Breast epithelium (tissue), 4 donors: ENCODE measurements around the gene ZNF490. TPM values are rescaled to one million over a fixed set of nuclear protein-coding genes. Genes with fewer than 3 reads are reported as not detected.
A peak's percentile ranks its signal among the peaks of the same experiment; 100 is the strongest.

Experiments
- DNase-seq, 2 donors: peaks; one replicate each; pipeline ENCODE4 v3.0.0-alpha.2; 2019; ENCODE audit warnings: low spot score in 2 of 2
- H3K27ac ChIP-seq, 2 donors: fragments of 200-600 bp; sonication (generic) in 1 of 2; one replicate each; pipeline ENCODE4 v1.5.1; 2016 to 2019; ENCODE audit warnings: mild to moderate bottlenecking in 1 of 2
- H3K27me3 ChIP-seq, 2 donors: fragments of 200-600 bp; sonication (generic) in 1 of 2; one replicate each; pipeline versions ENCODE4 v1.5.1 to v1.6.0; 2017 to 2019; ENCODE audit warnings: control low read depth in 1 of 2, mild to moderate bottlenecking in 1 of 2
- H3K36me3 ChIP-seq: fragments of 200-600 bp; one replicate; pipeline ENCODE4 v1.5.1; 2019
- H3K4me1 ChIP-seq, 2 donors: fragments of 200-600 bp; sonication (generic); one replicate each; pipeline ENCODE4 v1.5.1; 2016 to 2019; ENCODE audit warnings: control low read depth in 1 of 2
- H3K4me3 ChIP-seq, 3 donors: fragments of 200-600 bp; sonication (generic); 1 replicate in 2 of 3; 2 replicates in 1 of 3; pipeline ENCODE4 v1.5.1; 2016 to 2019; ENCODE audit warnings: mild to moderate bottlenecking in 3 of 3, moderate library complexity in 2 of 3
- H3K9me3 ChIP-seq, 2 donors: fragments of 200-600 bp; sonication (generic) in 1 of 2; one replicate each; pipeline ENCODE4 v1.5.1; 2016 to 2019; ENCODE audit warnings: control low read depth in 1 of 2
- POLR2A ChIP-seq: fragments of 450-650 bp; IDR thresholded peaks from one replicate; pipeline ENCODE4 v1.6.1; 2016; ENCODE audit warnings: antibody characterized with exemption, mild to moderate bottlenecking, moderate library complexity
- POLR2AphosphoS5 ChIP-seq, 3 donors: sonication (generic); formaldehyde crosslinking; IDR thresholded peaks; one replicate each; pipeline ENCODE4 v1.6.1; 2017; ENCODE audit warnings: antibody characterized with exemption in 3 of 3
- intact Hi-C: fragments of 100-400 bp; cut with DNase I; formaldehyde crosslinking; loops from one replicate; pipeline ENCODE4 v1.15.1; 2023; ENCODE audit warnings: low total_unique reads
- total RNA-seq, 3 donors: library from RNA; depleted of rRNA; stranded (reverse); fragments of >200 nt; gene quantifications; one replicate each; pipeline ENCODE4 v1.1.0, GENCODE V29; 2016
- TF ChIP-seq, protein P1 (sequence below), 3 donors: fragments of 450-650 bp; IDR thresholded peaks; one replicate each; pipeline ENCODE4 v1.5.1; 2016 to 2017; ENCODE audit warnings: antibody characterized with exemption in 3 of 3, mild to moderate bottlenecking in 3 of 3, moderate library complexity in 3 of 3

The ZNF490 gene
- total RNA-seq, 3 donors from 2014 or later = 5.6 to 7.9 (median 7.0) TPM

DNA sequence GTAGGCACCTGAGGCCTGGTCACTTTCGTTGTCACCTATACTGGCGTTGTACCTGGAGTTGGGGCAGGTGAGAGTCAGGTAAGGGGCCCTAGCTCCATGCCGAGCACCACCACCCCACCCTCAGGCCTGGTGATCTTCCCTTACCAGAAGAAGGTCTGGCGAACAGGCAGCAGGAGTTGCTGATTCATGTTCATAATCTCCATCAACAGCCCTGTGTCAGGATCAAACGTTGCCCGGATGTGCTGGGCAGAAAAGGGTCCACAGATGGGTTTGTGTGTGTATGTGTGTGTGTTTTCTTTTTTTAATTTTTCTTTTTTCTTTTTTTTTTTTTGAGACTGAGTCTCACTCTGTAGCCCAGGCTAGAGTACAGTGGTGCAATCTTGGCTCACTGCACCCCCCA is 41.6 kb upstream of the ZNF490 start:
- Histone ChIP-seq H3K9me3 (no peaks in the 10 kb centered on the region), H3K4me1 (peaks cover 0 to 8% of the 10 kb centered on the region in 2 donors), H3K4me3 (no peak overlapping the region), H3K27me3 (no peaks in the 10 kb centered on the region), H3K27ac (no peak overlapping the region), H3K36me3 (no peaks in the 10 kb centered on the region)
- intact Hi-C loops = no loop called here
- DNase-seq = no peak
- TF ChIP-seq POLR2AphosphoS5 (IDR thresholded peaks at IDR 0.05) = no peak
- no peak for TF ChIP-seq POLR2A
- TF ChIP-seq, protein P1, sequence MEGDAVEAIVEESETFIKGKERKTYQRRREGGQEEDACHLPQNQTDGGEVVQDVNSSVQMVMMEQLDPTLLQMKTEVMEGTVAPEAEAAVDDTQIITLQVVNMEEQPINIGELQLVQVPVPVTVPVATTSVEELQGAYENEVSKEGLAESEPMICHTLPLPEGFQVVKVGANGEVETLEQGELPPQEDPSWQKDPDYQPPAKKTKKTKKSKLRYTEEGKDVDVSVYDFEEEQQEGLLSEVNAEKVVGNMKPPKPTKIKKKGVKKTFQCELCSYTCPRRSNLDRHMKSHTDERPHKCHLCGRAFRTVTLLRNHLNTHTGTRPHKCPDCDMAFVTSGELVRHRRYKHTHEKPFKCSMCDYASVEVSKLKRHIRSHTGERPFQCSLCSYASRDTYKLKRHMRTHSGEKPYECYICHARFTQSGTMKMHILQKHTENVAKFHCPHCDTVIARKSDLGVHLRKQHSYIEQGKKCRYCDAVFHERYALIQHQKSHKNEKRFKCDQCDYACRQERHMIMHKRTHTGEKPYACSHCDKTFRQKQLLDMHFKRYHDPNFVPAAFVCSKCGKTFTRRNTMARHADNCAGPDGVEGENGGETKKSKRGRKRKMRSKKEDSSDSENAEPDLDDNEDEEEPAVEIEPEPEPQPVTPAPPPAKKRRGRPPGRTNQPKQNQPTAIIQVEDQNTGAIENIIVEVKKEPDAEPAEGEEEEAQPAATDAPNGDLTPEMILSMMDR (IDR thresholded peaks at IDR 0.05) = no peak

DNA sequence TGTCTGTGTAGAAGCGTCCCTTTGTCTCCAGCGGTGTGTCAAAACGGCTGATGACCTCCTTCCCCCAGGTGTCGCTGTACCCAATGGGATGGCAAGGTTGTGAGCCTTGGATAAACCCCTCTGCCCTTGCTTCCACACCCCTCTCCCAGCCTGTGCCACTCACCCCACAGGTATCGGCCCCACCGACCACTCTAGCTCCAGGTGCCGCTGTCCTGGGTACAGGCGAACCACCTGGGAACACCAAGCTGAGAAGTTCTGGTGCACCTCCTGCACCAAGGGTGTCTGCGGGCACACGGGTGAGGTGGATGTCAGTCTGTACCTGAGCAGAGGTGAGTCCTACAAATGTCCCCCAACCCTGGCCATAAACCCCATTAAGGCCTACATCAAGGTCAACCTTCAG is 39.3 kb upstream of the ZNF490 start:
- Histone ChIP-seq H3K9me3 (no peaks in the 10 kb centered on the region), H3K27me3 (no peaks in the 10 kb centered on the region), H3K4me1 (peaks cover 0 to 8% of the 10 kb centered on the region in 2 donors), H3K36me3 (no peaks in the 10 kb centered on the region), H3K27ac (no peak overlapping the region), H3K4me3 (no peak overlapping the region)
- TF ChIP-seq POLR2A = no peak
- TF ChIP-seq POLR2AphosphoS5 (IDR thresholded peaks at IDR 0.05) = no peak
- TF ChIP-seq, protein P1 (IDR thresholded peaks at IDR 0.05) = no peak
- intact Hi-C loops = no loop called here
- no peak for DNase-seq

DNA sequence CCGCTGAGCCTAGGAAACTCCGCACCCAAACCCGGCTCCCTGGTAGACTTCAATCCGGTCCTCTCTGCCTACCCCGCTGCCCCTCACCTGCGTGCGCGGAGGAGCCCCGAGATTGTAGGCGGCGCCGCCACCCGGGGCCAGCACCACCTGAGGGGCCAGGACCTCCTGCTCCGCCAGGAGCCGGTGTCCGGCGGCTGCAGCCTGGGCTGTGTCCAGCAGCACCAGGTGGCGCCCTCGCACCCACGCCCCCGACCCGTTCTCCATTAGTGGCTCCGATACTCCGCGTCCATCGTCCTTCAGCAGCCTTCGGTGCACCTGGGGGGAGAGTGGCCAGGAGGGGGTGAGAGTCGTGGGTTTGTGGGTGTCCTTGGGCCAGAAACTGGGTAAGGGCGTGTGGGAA is 37.5 kb upstream of the ZNF490 start:
- H3K9me3 ChIP-seq = no peaks in the 10 kb centered on the region
- H3K27ac ChIP-seq = no peak overlapping the region
- no peak for TF ChIP-seq POLR2AphosphoS5 (IDR thresholded peaks at IDR 0.05)
- peaks cover 0 to 8% of the 10 kb centered on the region in 2 donors for H3K4me1 ChIP-seq
- H3K36me3 ChIP-seq = no peaks in the 10 kb centered on the region
- H3K27me3 ChIP-seq = no peaks in the 10 kb centered on the region
- DNase-seq = no peak
- intact Hi-C loops = no loop called here
- H3K4me3 ChIP-seq = peak overlapping the region in 2 of 3 donors; percentile 44 to 63

DNA sequence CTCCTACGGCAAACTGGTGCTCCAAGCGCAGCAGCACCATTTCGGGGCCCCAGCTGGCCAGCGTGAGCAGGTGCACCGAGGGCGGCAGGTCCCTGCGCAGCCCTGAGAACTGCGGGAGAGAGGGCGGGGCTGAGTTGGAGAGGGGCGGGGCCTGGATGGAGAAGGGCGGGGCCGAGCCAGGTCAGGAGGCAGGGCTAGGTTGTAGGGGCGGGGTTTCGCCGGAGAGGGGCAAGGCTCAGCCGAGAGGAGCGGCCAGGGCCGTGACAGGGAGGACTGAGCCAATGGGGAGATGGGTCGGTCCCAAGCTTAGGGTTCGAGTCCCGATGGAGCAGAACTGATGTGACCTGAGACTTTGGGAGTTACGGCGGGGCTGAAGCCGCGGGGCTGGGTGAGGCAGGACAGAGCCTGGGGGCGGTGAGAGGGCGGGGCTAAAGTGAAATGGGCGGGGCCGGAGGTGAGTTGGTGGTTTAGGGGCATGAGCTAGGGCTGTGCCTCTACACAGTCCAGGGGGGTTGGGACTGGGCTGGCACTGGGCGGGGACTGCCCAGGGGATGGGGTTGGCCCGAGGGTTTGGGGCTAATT is 37.0 kb upstream of the ZNF490 start:
- Histone ChIP-seq H3K4me1 (peaks cover 0 to 8% of the 10 kb centered on the region in 2 donors), H3K36me3 (no peaks in the 10 kb centered on the region), H3K4me3 (peak overlapping the region in 2 of 3 donors; percentile 44 to 63), H3K9me3 (no peaks in the 10 kb centered on the region), H3K27me3 (no peaks in the 10 kb centered on the region), H3K27ac (no peak overlapping the region)
- intact Hi-C loops = no loop called here
- no peak for TF ChIP-seq POLR2AphosphoS5 (IDR thresholded peaks at IDR 0.05)
- TF ChIP-seq, protein P1 (IDR thresholded peaks at IDR 0.05) = no peak
- no peak for TF ChIP-seq POLR2A
- DNase-seq = peak in 1 of 2 donors; percentile 68

DNA sequence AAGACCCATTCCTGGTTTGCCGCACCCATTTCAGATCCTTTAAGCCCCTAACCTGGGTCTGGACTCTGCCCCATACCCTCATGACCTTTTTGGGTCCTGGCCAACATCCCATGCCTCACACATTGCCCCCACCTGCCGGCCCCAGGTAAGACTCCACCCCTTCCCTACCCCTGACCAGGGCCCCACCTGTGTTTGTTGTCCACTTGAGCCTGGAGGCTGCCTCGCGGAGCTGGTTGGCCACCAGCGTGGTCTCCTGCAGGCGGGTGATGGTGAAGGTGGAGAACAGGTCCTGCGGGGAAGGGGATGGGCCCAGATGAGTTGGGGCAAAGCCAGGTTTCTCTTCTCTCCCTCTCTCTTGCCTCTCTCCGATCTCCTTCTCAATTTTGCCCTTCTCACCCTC is 36.4 kb upstream of the ZNF490 start:
- intact Hi-C loops = no loop called here
- H3K4me1 ChIP-seq = peaks cover 0 to 8% of the 10 kb centered on the region in 2 donors
- no peak overlapping the region for H3K27ac ChIP-seq
- TF ChIP-seq POLR2A (no peak), POLR2AphosphoS5 (IDR thresholded peaks at IDR 0.05) (no peak)
- TF ChIP-seq, protein P1 (IDR thresholded peaks at IDR 0.05) = no peak
- H3K9me3 ChIP-seq = no peaks in the 10 kb centered on the region
- no peak overlapping the region for H3K4me3 ChIP-seq
- H3K27me3 ChIP-seq = no peaks in the 10 kb centered on the region
- DNase-seq = no peak
- no peaks in the 10 kb centered on the region for H3K36me3 ChIP-seq
